ENCODE results near the gene HNRNPR. TPM values are rescaled to one million over a fixed set of nuclear protein-coding genes. Genes with fewer than 3 reads are reported as not detected.
A peak's percentile ranks its signal among the peaks of the same experiment; 100 is the strongest.

HNRNPR gene
- total and polyA plus RNA-seq, 9 of the 15 experiments (the other 6 are each of a cell fraction or from before 2014, with no cell fraction given): 80.9 to 372 (median 301) TPM

DNA sequence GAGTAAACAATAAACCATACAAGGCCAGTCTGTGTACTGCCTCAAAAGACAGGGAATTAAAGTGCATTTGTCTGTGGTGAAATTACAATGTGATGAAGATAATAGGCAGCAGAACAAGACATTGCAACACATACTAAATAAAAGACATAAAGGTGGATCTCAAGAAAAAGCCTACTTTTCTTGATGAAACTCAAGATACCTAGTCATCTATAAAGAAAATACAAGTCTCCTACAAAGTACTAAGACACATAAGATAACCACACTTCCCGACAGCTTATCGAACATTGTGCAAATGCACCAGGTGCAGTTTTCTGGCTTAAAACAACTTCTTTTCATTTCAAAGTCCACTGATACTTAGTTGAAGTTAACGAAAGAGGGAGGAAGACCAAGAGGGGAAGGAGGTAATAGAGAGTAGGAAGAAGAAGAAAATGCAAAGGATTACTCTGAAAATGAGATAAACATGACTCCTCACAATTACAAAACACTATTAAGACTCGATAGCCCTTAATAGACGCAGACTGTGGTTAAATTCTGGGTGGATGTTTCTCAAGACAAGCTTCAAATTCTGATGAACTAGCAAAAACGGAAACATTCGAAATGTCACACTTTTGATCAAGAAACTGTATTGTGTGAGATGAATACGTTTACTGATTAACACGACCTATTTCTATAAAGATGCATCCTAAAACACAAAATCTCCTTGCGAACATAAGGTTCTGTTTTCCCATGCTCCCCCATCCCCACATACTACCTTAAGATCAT, 2.0 kb downstream of the HNRNPR start (continued):
- TF ChIP-seq, protein P1, sequence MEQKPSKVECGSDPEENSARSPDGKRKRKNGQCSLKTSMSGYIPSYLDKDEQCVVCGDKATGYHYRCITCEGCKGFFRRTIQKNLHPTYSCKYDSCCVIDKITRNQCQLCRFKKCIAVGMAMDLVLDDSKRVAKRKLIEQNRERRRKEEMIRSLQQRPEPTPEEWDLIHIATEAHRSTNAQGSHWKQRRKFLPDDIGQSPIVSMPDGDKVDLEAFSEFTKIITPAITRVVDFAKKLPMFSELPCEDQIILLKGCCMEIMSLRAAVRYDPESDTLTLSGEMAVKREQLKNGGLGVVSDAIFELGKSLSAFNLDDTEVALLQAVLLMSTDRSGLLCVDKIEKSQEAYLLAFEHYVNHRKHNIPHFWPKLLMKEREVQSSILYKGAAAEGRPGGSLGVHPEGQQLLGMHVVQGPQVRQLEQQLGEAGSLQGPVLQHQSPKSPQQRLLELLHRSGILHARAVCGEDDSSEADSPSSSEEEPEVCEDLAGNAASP (IDR thresholded peaks at IDR 0.05): no peak
- TF ChIP-seq GTF2A2 (tag; IDR thresholded peaks at IDR 0.05): no peak
- TF ChIP-seq ARID1B (IDR thresholded peaks at IDR 0.05): peak; percentile 74
- TF ChIP-seq XRCC5 (IDR thresholded peaks at IDR 0.05; ENCODE audit: low read depth, low read length): no peak
- TF ChIP-seq SMARCA5 (IDR thresholded peaks at IDR 0.05): no peak
- peak; percentile 88 for TF ChIP-seq C11orf30 (IDR thresholded peaks at IDR 0.05; ENCODE audit: low read depth)
- TF ChIP-seq HLTF (IDR thresholded peaks at IDR 0.05): no peak
- no peak for TF ChIP-seq SPI1 (IDR thresholded peaks at IDR 0.05; ENCODE audit: borderline replicate concordance, low read depth, low read length)
- TF ChIP-seq ZNF197 (CRISPR knock-in tag; IDR thresholded peaks at IDR 0.05; ENCODE audit: low read depth): no peak
- TF ChIP-seq, protein P2, sequence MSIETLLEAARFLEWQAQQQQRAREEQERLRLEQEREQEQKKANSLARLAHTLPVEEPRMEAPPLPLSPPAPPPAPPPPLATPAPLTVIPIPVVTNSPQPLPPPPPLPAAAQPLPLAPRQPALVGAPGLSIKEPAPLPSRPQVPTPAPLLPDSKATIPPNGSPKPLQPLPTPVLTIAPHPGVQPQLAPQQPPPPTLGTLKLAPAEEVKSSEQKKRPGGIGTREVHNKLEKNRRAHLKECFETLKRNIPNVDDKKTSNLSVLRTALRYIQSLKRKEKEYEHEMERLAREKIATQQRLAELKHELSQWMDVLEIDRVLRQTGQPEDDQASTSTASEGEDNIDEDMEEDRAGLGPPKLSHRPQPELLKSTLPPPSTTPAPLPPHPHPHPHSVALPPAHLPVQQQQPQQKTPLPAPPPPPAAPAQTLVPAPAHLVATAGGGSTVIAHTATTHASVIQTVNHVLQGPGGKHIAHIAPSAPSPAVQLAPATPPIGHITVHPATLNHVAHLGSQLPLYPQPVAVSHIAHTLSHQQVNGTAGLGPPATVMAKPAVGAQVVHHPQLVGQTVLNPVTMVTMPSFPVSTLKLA (conservative IDR thresholded peaks at IDR 0.05): no peak; a peak in 1 of 4 replicates
- no peak for TF ChIP-seq KLF16 (IDR thresholded peaks at IDR 0.05)
- TF ChIP-seq HDAC3 (IDR thresholded peaks at IDR 0.05; ENCODE audit: borderline replicate concordance, partially characterized antibody): peak; percentile 35
- no peak for TF ChIP-seq ZNF644 (tag; IDR thresholded peaks at IDR 0.05; ENCODE audit: low read depth)
- peak in 1 of 2 experiments; percentile 53; a peak in 2 of 4 replicates for TF ChIP-seq TRIM24 (IDR thresholded peaks at IDR 0.05)
- no peak for TF ChIP-seq HNRNPLL (IDR thresholded peaks at IDR 0.05; ENCODE audit: low read depth, low read length, poor library complexity, severe bottlenecking)
- no peak for TF ChIP-seq POLR2B (IDR thresholded peaks at IDR 0.05; ENCODE audit: low read depth, partially characterized antibody)
- TF ChIP-seq ZNF175 (CRISPR knock-in tag; IDR thresholded peaks at IDR 0.05; ENCODE audit: low read depth): no peak
- TF ChIP-seq TEAD2 (tag; IDR thresholded peaks at IDR 0.05): no peak
- TF ChIP-seq SIN3B (IDR thresholded peaks at IDR 0.05; ENCODE audit: low read depth): no peak
- no peak for TF ChIP-seq SUPT5H (IDR thresholded peaks at IDR 0.05)
- TF ChIP-seq CBX1 (IDR thresholded peaks at IDR 0.05; ENCODE audit: low read depth): no peak
- TF ChIP-seq, protein P3, sequence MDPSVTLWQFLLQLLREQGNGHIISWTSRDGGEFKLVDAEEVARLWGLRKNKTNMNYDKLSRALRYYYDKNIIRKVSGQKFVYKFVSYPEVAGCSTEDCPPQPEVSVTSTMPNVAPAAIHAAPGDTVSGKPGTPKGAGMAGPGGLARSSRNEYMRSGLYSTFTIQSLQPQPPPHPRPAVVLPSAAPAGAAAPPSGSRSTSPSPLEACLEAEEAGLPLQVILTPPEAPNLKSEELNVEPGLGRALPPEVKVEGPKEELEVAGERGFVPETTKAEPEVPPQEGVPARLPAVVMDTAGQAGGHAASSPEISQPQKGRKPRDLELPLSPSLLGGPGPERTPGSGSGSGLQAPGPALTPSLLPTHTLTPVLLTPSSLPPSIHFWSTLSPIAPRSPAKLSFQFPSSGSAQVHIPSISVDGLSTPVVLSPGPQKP (CRISPR knock-in tag; IDR thresholded peaks at IDR 0.05): no peak
- TF ChIP-seq, protein P4, sequence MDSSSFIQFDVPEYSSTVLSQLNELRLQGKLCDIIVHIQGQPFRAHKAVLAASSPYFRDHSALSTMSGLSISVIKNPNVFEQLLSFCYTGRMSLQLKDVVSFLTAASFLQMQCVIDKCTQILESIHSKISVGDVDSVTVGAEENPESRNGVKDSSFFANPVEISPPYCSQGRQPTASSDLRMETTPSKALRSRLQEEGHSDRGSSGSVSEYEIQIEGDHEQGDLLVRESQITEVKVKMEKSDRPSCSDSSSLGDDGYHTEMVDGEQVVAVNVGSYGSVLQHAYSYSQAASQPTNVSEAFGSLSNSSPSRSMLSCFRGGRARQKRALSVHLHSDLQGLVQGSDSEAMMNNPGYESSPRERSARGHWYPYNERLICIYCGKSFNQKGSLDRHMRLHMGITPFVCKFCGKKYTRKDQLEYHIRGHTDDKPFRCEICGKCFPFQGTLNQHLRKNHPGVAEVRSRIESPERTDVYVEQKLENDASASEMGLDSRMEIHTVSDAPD (CRISPR knock-in tag; IDR thresholded peaks at IDR 0.05): no peak
- no peak for TF ChIP-seq FOXA1 (IDR thresholded peaks at IDR 0.05; ENCODE audit: borderline replicate concordance)

All from K562 (cell line).